LHCN-M2 (cell line): ENCODE measurements around the gene HAPLN2. TPM values are rescaled to one million over a fixed set of nuclear protein-coding genes. Genes with fewer than 3 reads are reported as not detected.
"Not testable (repeated sequence)": the region's sequence is repeated elsewhere in the genome, so short reads cannot be mapped to it uniquely, and the experiment has no call there.

ENCODE experiments used
- DNase-seq: peaks from one replicate; pipeline ENCODE4 v3.0.0-alpha.2; 2012; ENCODE audit warnings: low read depth
- polyA plus RNA-seq: library from polyadenylated mRNA; unstranded; fragments of >200 nt; gene quantifications from one replicate; pipeline ENCODE4 v1.2.1, GENCODE V29; 2012; ENCODE audit warnings: missing spikeins
- total RNA-seq: library from RNA; depleted of rRNA; stranded (reverse); fragments of >200 nt; gene quantifications from 2 replicates; pipeline ENCODE4 v1.2.3, GENCODE V29; 2014; rRNA removed

The HAPLN2 gene
- total RNA-seq, result not detected in 2 replicates
- polyA plus RNA-seq, result not detected

GRCh38 chr1:156618853-156619581, at the start of gene HAPLN2:
HAPLN2 (plus strand) TSS chr1:156619415; CDS start chr1:156623491, 4,076 bp downstream.
- DNase-seq, result no peak

- peak; percentile 87 for DNase-seq
These were observed 47.9 kb upstream of the HAPLN2 start for GRCh38 chr1:156571261-156571852.

- peak; percentile 75 for DNase-seq
These were observed 47.1 kb upstream of the HAPLN2 start, which contains the start of gene IQGAP3 for GRCh38 chr1:156571919-156572662. IQGAP3 (minus strand) TSS chr1:156572565; CDS start chr1:156572529, 36 bp downstream.

GRCh38 chr1:156572663-156573018, 46.6 kb upstream of the HAPLN2 start:
- no peak for DNase-seq

- DNase-seq, result no peak
These were observed 45.1 kb upstream of the HAPLN2 start for GRCh38 chr1:156574039-156574633.

- DNase-seq, result no peak
These were observed 41.7 kb upstream of the HAPLN2 start for GRCh38 chr1:156577550-156577949.

GRCh38 chr1:156578055-156578454, 41.2 kb upstream of the HAPLN2 start:
- no peak for DNase-seq

- no peak for DNase-seq
These were observed 39.7 kb upstream of the HAPLN2 start, which contains the start of gene TTC24 for GRCh38 chr1:156579472-156579871. TTC24 (plus strand) TSS chr1:156579723; CDS start chr1:156581365, 1,642 bp downstream.

GRCh38 chr1:156581661-156582387, 37.4 kb upstream of the HAPLN2 start:
- DNase-seq, result no peak

GRCh38 chr1:156582388-156583017, 36.7 kb upstream of the HAPLN2 start:
- DNase-seq, result no peak

- DNase-seq, result peak; percentile 65
These were observed 35.2 kb upstream of the HAPLN2 start for GRCh38 chr1:156583821-156584622.

GRCh38 chr1:156584813-156585212, 34.4 kb upstream of the HAPLN2 start:
- no peak for DNase-seq

GRCh38 chr1:156586323-156586722, 32.9 kb upstream of the HAPLN2 start:
- DNase-seq, result no peak

GRCh38 chr1:156586892-156587477, 32.2 kb upstream of the HAPLN2 start:
- DNase-seq, result no peak

GRCh38 chr1:156587927-156588326, 31.3 kb upstream of the HAPLN2 start:
- DNase-seq, result not testable (repeated sequence)

GRCh38 chr1:156589546-156589945, 29.7 kb upstream of the HAPLN2 start:
- DNase-seq, result no peak

- no peak for DNase-seq
These were observed 28.7 kb upstream of the HAPLN2 start for GRCh38 chr1:156590326-156591180.

GRCh38 chr1:156591181-156591431, 28.1 kb upstream of the HAPLN2 start:
- no peak for DNase-seq
